Activated CD4-positive, alpha-beta T cell treated with anti-CD3 and anti-CD28 coated beads, Interleukin-2, amount 50 U/mL, for 1 hour (primary cell): ENCODE results near the gene RDH13.
"Not testable (repeated sequence)": the region's sequence is repeated elsewhere in the genome, so short reads cannot be mapped to it uniquely, and the experiment has no call there.

Source experiments
- DNase-seq: peaks from one replicate; pipeline ENCODE4 v3.0.0-alpha.2; 2020

Gene RDH13

GRCh38 chr19:55008781-55009180, 54.2 kb downstream of the RDH13 start:
- not testable (repeated sequence) for DNase-seq

- DNase-seq, result not testable (repeated sequence)
Observed at GRCh38 chr19:55008189-55008588, 54.8 kb downstream of the RDH13 start.

GRCh38 chr19:55007537-55007936, 55.4 kb downstream of the RDH13 start:
- DNase-seq, result not testable (repeated sequence)

GRCh38 chr19:55006795-55007194, 56.2 kb downstream of the RDH13 start:
- DNase-seq, result not testable (repeated sequence)

DNA sequence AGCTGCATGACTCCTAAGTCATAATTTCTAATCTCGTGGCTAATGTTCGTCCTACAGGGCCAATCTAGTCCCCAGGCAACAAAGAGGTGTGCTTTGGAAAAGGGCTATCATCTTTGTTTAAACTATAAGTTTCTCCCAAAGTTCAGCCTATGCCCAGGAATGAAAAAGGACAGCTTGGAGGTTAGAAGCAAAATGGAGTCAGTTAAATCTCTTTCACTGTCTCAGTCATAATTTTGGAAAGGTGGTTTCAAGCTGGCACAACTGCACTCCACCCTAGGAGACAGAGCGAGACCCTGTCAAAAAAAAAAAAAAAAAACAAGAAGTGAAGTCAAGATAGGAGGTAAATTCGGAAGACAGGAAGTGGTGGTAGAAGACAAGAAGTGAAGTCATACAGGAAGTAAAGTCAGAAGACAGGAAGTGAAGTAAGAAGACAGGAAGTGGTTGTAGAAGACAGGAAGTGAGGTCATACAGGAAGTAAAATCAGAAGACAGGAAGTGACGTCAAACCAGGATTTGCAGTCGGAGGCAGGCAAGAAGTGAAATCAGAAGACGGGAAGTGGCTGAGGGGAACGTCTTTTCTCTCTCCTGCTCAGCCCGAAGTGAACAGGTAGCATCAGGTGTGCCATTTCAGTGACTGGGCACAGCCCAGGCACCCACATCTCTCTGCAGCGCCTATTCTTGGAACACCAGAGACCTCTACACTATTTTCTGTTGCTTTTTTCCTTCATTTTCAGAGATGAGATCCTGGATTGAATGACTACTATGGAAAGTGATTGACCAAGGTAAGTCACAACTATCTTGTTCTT, 57.1 kb downstream of the RDH13 start:
- peak; percentile 22 for DNase-seq

GRCh38 chr19:55000761-55001160, 62.2 kb downstream of the RDH13 start:
- no peak for DNase-seq

DNA sequence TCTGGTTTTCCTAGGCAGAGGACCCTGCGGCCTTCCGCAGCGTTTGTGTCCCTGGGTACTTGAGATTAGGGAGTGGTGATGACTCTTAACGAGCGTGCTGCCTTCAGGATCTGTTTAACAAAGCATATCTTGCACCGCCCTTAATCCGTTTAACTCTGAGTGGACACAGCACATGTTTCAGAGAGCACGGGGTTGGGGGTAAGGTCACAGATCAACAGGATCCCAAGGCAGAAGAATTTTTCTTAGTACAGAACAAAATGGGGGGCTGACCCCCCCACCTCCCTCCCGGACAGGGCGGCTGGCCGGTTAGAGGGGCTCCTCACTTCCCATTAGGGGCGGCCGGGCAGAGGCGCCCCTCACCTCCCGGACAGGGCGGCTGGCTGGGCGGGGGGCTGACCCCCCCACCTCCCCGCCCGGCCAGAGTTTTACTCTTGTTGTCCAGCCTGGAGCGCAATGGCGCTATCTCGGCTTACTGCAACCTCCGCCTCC, 64.2 kb downstream of the RDH13 start:
- not testable (repeated sequence) for DNase-seq

- no peak for DNase-seq
Observed at GRCh38 chr19:54995561-54995960, 67.4 kb downstream of the RDH13 start.
